Neutrophil (primary cell): ENCODE measurements around the gene POLR2A.

Source experiments
- H3K27ac ChIP-seq: fragments of 200-600 bp; sonication (generic); 2 replicates; pipeline ENCODE4 v1.5.1; 2016; ENCODE audit warnings: mild to moderate bottlenecking, moderate library complexity
- H3K27me3 ChIP-seq: fragments of 200-600 bp; sonication (generic); 2 replicates; pipeline ENCODE4 v1.6.0; 2016; ENCODE audit warnings: mild to moderate bottlenecking
- H3K36me3 ChIP-seq: fragments of 200-600 bp; sonication (generic); 2 replicates; pipeline ENCODE4 v1.5.1; 2017
- H3K4me1 ChIP-seq, 2 experiments: fragments of 200-600 bp in 1 of 2; sonication (generic) in 1 of 2; 1 replicate in 1 of 2; 2 replicates in 1 of 2; pipeline versions ENCODE4 v1.5.1 to v1.6.1; 2013 to 2016; ENCODE audit warnings: low read depth in 1 of 2, low read length in 1 of 2, mild to moderate bottlenecking in 1 of 2, moderate library complexity in 1 of 2; ENCODE audit not compliant: control insufficient read depth in 1 of 2, insufficient read depth in 1 of 2
- H3K4me3 ChIP-seq, 2 experiments: fragments of 200-600 bp in 1 of 2; sonication (generic) in 1 of 2; 1 replicate in 1 of 2; 2 replicates in 1 of 2; pipeline ENCODE4 v1.5.1; 2013 to 2016; ENCODE audit warnings: low read depth in 1 of 2, low read length in 1 of 2, mild to moderate bottlenecking in 1 of 2, moderate library complexity in 1 of 2
- H3K9me3 ChIP-seq: fragments of 200-600 bp; sonication (generic); 2 replicates; pipeline ENCODE4 v1.5.1; 2016
- TF ChIP-seq, protein P1 (sequence below): fragments of 200-600 bp; sonication (generic); IDR thresholded peaks from 2 replicates; pipeline ENCODE4 v1.5.1; 2016; ENCODE audit warnings: antibody characterized with exemption

POLR2A gene

GRCh38 chr17:7501729-7502128, 17.6 kb downstream of the POLR2A start:
- Histone ChIP-seq H3K4me3 (no peak overlapping the region), H3K4me1 (no peaks in the 10 kb centered on the region), H3K36me3 (peaks cover 100% of the 10 kb centered on the region), H3K9me3 (no peaks in the 10 kb centered on the region), H3K27ac (no peak overlapping the region), H3K27me3 (no peaks in the 10 kb centered on the region)
- TF ChIP-seq, protein P1, sequence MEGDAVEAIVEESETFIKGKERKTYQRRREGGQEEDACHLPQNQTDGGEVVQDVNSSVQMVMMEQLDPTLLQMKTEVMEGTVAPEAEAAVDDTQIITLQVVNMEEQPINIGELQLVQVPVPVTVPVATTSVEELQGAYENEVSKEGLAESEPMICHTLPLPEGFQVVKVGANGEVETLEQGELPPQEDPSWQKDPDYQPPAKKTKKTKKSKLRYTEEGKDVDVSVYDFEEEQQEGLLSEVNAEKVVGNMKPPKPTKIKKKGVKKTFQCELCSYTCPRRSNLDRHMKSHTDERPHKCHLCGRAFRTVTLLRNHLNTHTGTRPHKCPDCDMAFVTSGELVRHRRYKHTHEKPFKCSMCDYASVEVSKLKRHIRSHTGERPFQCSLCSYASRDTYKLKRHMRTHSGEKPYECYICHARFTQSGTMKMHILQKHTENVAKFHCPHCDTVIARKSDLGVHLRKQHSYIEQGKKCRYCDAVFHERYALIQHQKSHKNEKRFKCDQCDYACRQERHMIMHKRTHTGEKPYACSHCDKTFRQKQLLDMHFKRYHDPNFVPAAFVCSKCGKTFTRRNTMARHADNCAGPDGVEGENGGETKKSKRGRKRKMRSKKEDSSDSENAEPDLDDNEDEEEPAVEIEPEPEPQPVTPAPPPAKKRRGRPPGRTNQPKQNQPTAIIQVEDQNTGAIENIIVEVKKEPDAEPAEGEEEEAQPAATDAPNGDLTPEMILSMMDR, result no peak

GRCh38 chr17:7502171-7502847, 18.1 kb downstream of the POLR2A start:
- no peak overlapping the region for H3K4me3 ChIP-seq
- no peak overlapping the region for H3K27ac ChIP-seq
- no peaks in the 10 kb centered on the region for H3K27me3 ChIP-seq
- peaks cover 100% of the 10 kb centered on the region for H3K36me3 ChIP-seq
- no peaks in the 10 kb centered on the region for H3K9me3 ChIP-seq
- H3K4me1 ChIP-seq, result no peaks in the 10 kb centered on the region
- TF ChIP-seq, protein P1, result no peak

DNA sequence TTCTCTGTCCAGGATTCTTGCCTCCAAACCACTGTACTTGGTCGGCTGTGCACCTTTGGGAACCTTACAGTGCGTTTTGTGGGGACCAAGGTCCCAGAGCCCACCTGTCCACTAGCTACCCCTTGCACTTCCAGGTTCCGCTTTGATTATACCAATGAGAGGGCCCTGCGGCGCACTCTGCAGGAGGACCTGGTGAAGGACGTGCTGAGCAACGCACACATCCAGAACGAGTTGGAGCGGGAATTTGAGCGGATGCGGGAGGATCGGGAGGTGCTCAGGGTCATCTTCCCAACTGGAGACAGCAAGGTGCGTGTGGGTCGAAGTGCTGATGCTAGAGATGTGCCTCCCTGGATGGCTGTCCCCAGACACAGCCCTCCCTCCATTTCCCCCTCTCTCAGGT, 18.8 kb downstream of the POLR2A start:
- Histone ChIP-seq H3K36me3 (peaks cover 100% of the 10 kb centered on the region), H3K27me3 (no peaks in the 10 kb centered on the region), H3K27ac (no peak overlapping the region), H3K9me3 (no peaks in the 10 kb centered on the region), H3K4me1 (no peaks in the 10 kb centered on the region), H3K4me3 (no peak overlapping the region)
- TF ChIP-seq, protein P1, result no peak

GRCh38 chr17:7503521-7503920, 19.4 kb downstream of the POLR2A start:
- H3K9me3 ChIP-seq, result no peaks in the 10 kb centered on the region
- TF ChIP-seq, protein P1, result no peak
- peaks cover 100% of the 10 kb centered on the region for H3K36me3 ChIP-seq

DNA sequence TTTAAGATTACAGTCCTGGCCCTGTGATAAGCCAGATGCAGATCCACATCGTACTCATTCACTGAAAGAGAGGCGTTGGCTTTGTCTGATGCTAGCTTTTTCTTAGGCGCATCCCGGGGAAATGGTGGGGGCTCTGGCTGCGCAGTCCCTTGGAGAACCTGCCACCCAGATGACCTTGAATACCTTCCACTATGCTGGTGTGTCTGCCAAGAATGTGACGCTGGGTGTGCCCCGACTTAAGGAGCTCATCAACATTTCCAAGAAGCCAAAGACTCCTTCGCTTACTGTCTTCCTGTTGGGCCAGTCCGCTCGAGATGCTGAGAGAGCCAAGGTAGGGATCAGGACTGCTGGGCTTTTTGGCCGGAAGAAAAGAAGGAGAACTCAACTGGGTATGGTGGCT, 24.0 kb downstream of the POLR2A start:
- H3K9me3 ChIP-seq, result no peaks in the 10 kb centered on the region

More at GRCh38 chr17:7503521-7503920, 19.4 kb downstream of the POLR2A start:
- H3K4me3 ChIP-seq, result no peak overlapping the region
- no peaks in the 10 kb centered on the region for H3K4me1 ChIP-seq
- H3K27me3 ChIP-seq, result no peaks in the 10 kb centered on the region
- no peak overlapping the region for H3K27ac ChIP-seq

More for the DNA sequence above, 24.0 kb downstream of the POLR2A start:
- H3K27ac ChIP-seq, result no peak overlapping the region
- H3K36me3 ChIP-seq, result peaks cover 100% of the 10 kb centered on the region
- TF ChIP-seq, protein P1, result no peak
- H3K4me1 ChIP-seq, result no peaks in the 10 kb centered on the region
- H3K4me3 ChIP-seq, result no peak overlapping the region
- no peaks in the 10 kb centered on the region for H3K27me3 ChIP-seq
